Measurements from ENCODE around the gene CTCF.
A peak's percentile ranks its signal among the peaks of the same experiment; 100 is the strongest.

CTCF gene

GRCh38 chr16:67641779-67642708 is 79.7 kb downstream of the CTCF start:
- no peak for DNase-seq
- H3K9me3 Mint-ChIP-seq: no peaks in the 10 kb centered on the region
- H3K27ac Mint-ChIP-seq: no peak overlapping the region
- no peak overlapping the region for H3K4me3 Mint-ChIP-seq
- no peaks in the 10 kb centered on the region for H3K27me3 Mint-ChIP-seq
- peaks cover 24% of the 10 kb centered on the region for H3K4me1 Mint-ChIP-seq (ENCODE audit: low read depth)
- H3K36me3 Mint-ChIP-seq (ENCODE audit: low read depth): peaks cover 45% of the 10 kb centered on the region

DNA sequence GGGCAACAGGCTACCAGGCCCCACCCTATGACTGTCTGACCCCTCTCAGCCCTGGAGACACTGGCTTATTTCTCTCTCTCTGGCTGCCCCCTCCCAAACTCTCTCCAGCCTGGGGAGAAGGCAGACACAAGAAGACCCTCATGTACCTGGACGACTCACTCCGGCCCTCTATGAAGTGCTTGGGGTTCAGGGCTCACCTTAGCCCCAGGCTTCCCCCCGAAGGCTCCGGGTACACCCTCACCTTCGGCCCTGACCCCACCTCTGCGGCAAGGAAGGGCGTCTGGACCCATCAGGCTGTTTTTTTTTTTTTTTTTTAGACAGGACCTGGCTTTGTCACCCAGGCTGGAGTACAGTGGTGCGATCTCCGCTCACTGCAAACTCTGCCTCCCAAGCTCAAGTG is 81.7 kb downstream of the CTCF start:
- H3K27ac Mint-ChIP-seq: peak overlapping the region; percentile 86
- no peaks in the 10 kb centered on the region for H3K9me3 Mint-ChIP-seq
- peaks cover 27% of the 10 kb centered on the region for H3K4me1 Mint-ChIP-seq (ENCODE audit: low read depth)
- H3K27me3 Mint-ChIP-seq: no peaks in the 10 kb centered on the region
- H3K36me3 Mint-ChIP-seq (ENCODE audit: low read depth): peaks cover 36% of the 10 kb centered on the region
- peak overlapping the region; percentile 72 for H3K4me3 Mint-ChIP-seq
- DNase-seq: no peak

DNA sequence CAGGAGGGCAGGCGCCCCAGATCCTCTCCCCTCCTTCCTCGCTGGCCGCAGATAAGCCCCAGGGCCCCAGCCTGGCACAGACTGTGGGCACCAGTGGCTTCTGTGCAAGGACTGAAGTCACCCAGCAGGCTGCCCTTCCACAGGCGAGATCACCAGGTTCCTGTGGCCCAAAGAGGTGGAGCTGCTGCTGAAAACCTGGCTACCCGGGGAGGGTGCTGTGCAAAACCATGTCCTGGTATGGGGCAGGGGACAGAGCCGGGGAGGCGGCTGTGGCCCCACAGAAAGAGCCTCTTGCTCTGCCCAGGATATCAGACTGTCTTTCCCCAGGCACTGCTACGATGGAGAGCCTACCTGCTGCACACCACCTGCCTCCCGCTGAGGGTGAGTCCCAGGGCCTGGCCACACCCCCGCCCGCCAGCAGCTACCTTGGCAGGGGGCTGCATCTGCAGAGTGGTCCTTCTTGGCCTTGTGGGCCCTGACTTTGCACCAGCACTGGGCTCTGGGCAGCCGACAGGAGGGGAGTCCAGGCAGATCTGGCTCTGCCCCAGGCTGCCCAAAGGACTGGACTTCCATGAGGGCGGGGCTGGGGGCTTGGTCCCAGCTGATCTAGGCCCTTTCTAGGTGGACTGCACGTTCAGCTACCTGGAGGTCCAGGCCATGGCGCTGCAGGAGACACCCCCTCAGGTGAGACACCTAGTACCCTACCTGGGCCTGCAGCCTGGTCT is 83.2 kb downstream of the CTCF start:
- peak overlapping the region; percentile 88 for H3K4me3 Mint-ChIP-seq
- no peaks in the 10 kb centered on the region for H3K9me3 Mint-ChIP-seq
- H3K36me3 Mint-ChIP-seq (ENCODE audit: low read depth): peaks cover 43% of the 10 kb centered on the region
- H3K27me3 Mint-ChIP-seq: no peaks in the 10 kb centered on the region
- DNase-seq: no peak
- H3K4me1 Mint-ChIP-seq (ENCODE audit: low read depth): peaks cover 33% of the 10 kb centered on the region
- peak overlapping the region; percentile 93 for H3K27ac Mint-ChIP-seq

DNA sequence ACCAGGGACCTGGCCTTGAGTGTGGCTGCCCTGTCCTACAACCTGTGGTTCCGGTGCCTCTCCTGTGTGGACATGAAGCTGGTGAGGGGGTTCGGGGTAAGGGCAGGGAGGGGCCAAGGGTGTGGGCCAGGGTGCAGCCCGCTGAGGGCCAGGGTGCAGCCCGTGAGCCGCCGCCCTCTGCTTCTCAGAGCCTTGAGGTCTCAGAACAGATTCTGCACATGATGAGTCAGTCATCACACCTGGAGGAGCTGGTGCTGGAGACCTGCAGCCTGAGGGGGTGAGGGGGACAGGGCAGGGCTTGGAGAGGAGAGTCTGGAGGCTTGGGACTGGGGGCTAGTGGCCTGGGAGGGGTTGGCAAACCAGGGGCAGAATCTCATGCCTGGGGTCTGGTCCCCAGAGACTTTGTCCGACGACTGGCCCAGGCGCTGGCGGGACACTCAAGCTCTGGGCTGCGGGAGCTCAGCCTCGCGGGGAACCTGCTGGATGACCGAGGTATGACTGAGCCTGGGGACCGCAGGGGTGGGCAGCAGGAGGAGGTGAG is 84.9 kb downstream of the CTCF start:
- peaks cover 35% of the 10 kb centered on the region for H3K4me1 Mint-ChIP-seq (ENCODE audit: low read depth)
- H3K9me3 Mint-ChIP-seq: no peaks in the 10 kb centered on the region
- peak overlapping the region; percentile 89 for H3K27ac Mint-ChIP-seq
- H3K4me3 Mint-ChIP-seq: peak overlapping the region; percentile 88
- H3K27me3 Mint-ChIP-seq: no peaks in the 10 kb centered on the region
- DNase-seq: no peak
- H3K36me3 Mint-ChIP-seq (ENCODE audit: low read depth): peaks cover 59% of the 10 kb centered on the region

- peaks cover 35% of the 10 kb centered on the region for H3K4me1 Mint-ChIP-seq (ENCODE audit: low read depth)
- no peaks in the 10 kb centered on the region for H3K27me3 Mint-ChIP-seq
- H3K36me3 Mint-ChIP-seq (ENCODE audit: low read depth): peaks cover 62% of the 10 kb centered on the region
- no peak overlapping the region for H3K4me3 Mint-ChIP-seq
- no peaks in the 10 kb centered on the region for H3K9me3 Mint-ChIP-seq
- no peak overlapping the region for H3K27ac Mint-ChIP-seq
- DNase-seq: no peak
These were observed 85.4 kb downstream of the CTCF start for GRCh38 chr16:67647681-67648080.

DNA sequence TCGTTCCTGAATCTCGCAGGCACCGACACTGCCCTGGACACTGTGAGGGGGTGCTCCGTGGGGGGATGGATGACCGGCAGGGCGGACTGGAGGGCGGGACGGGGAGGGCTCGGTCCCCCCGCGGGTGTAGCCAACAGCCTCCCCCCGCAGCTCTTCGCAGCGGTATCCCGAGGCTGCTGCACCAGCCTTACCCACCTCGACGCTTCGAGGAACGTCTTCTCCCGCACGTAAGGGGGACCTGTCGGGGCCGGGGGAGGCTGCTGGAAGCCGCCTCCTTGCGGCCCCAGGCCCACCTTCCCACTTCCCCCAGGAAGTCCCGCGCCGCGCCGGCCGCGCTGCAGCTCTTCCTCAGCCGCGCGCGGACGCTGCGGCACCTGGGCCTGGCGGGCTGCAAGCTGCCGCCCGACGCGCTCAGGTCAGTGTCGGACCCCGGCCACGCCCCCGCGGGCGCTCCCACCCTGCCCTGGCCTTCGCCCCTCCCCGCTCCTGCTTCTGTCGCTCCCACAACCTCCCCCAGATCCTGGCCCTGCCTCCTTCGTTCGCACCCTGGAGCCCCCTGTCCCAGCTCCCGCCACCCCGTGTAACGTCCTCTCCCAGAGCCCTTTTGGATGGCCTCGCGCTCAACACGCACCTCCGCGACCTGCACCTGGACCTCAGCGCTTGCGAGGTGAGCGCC is 85.9 kb downstream of the CTCF start:
- H3K4me3 Mint-ChIP-seq: no peak overlapping the region
- DNase-seq: no peak
- peaks cover 62% of the 10 kb centered on the region for H3K36me3 Mint-ChIP-seq (ENCODE audit: low read depth)
- no peak overlapping the region for H3K27ac Mint-ChIP-seq
- H3K27me3 Mint-ChIP-seq: no peaks in the 10 kb centered on the region
- H3K9me3 Mint-ChIP-seq: no peaks in the 10 kb centered on the region
- peaks cover 35% of the 10 kb centered on the region for H3K4me1 Mint-ChIP-seq (ENCODE audit: low read depth)

DNA sequence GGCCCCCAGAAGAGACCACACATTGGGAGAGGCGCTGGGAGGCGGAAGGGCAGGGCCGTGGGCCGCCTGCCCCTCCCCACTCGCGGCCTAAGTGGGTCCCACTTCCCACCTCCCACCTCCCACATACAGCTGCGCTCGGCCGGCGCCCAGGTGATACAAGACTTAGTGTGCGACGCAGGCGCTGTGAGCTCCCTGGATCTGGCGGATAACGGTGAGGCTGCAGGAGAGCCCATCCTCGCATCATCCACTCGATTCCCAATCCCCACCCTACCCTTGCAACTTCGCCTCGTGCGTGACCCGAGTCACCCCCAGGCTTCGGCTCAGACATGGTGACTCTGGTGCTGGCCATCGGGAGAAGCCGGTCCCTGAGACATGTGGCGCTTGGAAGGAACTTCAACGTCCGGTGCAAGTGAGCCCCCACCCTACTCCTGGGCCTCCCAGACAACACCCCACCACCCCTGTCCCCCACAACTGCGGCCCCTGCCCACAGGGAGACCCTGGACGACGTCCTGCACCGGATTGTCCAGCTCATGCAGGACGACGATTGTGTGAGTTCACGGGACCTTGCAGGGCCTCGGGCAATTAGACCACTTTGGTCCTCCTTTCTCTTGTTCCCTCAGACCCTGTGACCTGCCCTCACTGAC is 86.6 kb downstream of the CTCF start:
- H3K36me3 Mint-ChIP-seq (ENCODE audit: low read depth): peaks cover 65% of the 10 kb centered on the region
- no peak overlapping the region for H3K27ac Mint-ChIP-seq

GRCh38 chr16:67649494-67649931 is 87.2 kb downstream of the CTCF start:
- H3K4me1 Mint-ChIP-seq (ENCODE audit: low read depth): peaks cover 29% of the 10 kb centered on the region
- peaks cover 69% of the 10 kb centered on the region for H3K36me3 Mint-ChIP-seq (ENCODE audit: low read depth)
- DNase-seq: no peak
- H3K27ac Mint-ChIP-seq: no peak overlapping the region
- H3K4me3 Mint-ChIP-seq: no peak overlapping the region
- no peaks in the 10 kb centered on the region for H3K9me3 Mint-ChIP-seq
- H3K27me3 Mint-ChIP-seq: no peaks in the 10 kb centered on the region

More for the DNA sequence above, 86.6 kb downstream of the CTCF start:
- peaks cover 34% of the 10 kb centered on the region for H3K4me1 Mint-ChIP-seq (ENCODE audit: low read depth)
- no peaks in the 10 kb centered on the region for H3K27me3 Mint-ChIP-seq
- no peak for DNase-seq
- no peaks in the 10 kb centered on the region for H3K9me3 Mint-ChIP-seq
- H3K4me3 Mint-ChIP-seq: no peak overlapping the region

DNA sequence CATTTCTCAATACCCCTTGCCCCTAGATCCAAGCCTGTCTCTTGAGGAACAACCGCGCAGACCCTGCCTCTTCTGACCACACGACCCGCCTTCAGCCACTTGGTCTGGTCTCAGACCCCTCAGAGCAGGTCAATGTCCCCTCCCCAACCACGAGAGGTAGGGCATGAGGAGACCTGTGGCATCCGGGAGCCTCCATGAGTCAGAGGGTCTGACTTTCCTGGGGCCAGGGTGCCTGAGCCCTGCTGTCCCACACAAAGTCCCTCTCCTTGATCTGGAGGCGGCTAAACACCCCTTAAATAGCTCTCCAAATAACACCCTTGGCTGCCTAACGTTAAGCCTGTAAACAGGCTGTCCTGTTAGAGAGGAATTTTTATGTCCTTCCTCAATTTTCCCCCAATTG is 87.7 kb downstream of the CTCF start:
- Mint-ChIP-seq H3K4me1 (ENCODE audit: low read depth) (peaks cover 28% of the 10 kb centered on the region), H3K9me3 (no peaks in the 10 kb centered on the region), H3K27ac (peak overlapping the region; percentile 69), H3K36me3 (ENCODE audit: low read depth) (peaks cover 74% of the 10 kb centered on the region), H3K27me3 (no peaks in the 10 kb centered on the region), H3K4me3 (no peak overlapping the region)
- DNase-seq: no peak

DNA sequence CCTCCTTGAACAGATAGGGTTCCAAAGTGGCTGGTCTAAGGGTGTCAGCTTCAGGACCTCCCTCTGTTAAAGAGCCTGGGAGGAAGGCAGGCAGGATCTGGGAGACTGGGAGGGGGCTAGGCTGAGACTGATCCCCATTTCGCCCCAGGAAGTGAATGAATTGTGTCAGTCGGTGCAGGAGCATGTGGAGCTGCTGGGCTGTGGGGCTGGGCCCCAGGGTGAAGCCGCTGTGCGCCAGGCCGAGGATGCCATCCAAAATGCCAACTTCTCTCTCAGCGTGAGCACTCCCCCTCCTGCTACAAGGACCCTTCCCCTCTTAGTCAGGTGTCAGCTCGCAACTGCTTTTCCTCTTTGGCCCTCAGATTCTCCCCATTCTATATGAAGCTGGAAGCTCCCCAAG is 88.7 kb downstream of the CTCF start:
- Mint-ChIP-seq H3K27me3 (no peaks in the 10 kb centered on the region), H3K27ac (peak overlapping the region; percentile 69), H3K9me3 (no peaks in the 10 kb centered on the region), H3K36me3 (ENCODE audit: low read depth) (peaks cover 78% of the 10 kb centered on the region), H3K4me3 (no peak overlapping the region), H3K4me1 (ENCODE audit: low read depth) (peaks cover 19% of the 10 kb centered on the region)
- no peak for DNase-seq

DNA sequence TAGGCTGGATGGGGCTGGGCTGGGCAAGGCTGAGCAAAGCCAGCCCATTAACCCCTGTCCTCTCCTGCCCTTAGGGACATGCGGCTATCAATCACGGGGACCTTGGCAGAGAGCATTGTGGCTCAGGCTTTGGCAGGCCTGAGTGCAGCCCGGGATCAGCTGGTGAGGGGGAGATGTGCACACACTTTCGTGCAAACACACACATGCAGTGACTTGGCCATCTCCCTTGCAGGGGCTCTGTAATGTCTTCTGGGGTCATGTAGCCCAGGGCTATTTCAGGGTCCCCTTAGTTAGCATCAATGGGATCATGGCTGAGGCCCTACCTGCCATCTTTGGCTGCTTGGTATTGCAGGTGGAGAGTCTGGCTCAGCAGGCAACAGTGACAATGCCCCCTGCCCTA is 89.5 kb downstream of the CTCF start:
- Mint-ChIP-seq H3K27me3 (no peaks in the 10 kb centered on the region), H3K9me3 (no peaks in the 10 kb centered on the region), H3K4me3 (no peak overlapping the region), H3K27ac (peak overlapping the region; percentile 83), H3K4me1 (ENCODE audit: low read depth) (peaks cover 13% of the 10 kb centered on the region), H3K36me3 (ENCODE audit: low read depth) (peaks cover 78% of the 10 kb centered on the region)
- no peak for DNase-seq

GRCh38 chr16:67652578-67653127 is 90.3 kb downstream of the CTCF start:
- H3K4me3 Mint-ChIP-seq: no peak overlapping the region
- no peaks in the 10 kb centered on the region for H3K9me3 Mint-ChIP-seq
- H3K4me1 Mint-ChIP-seq (ENCODE audit: low read depth): peaks cover 10% of the 10 kb centered on the region
- no peak for DNase-seq
- peaks cover 80% of the 10 kb centered on the region for H3K36me3 Mint-ChIP-seq (ENCODE audit: low read depth)
- H3K27me3 Mint-ChIP-seq: no peaks in the 10 kb centered on the region
- H3K27ac Mint-ChIP-seq: no peak overlapping the region

GRCh38 chr16:67653128-67653788 is 90.9 kb downstream of the CTCF start:
- no peaks in the 10 kb centered on the region for H3K27me3 Mint-ChIP-seq
- peaks cover 86% of the 10 kb centered on the region for H3K36me3 Mint-ChIP-seq (ENCODE audit: low read depth)
- peaks cover 15% of the 10 kb centered on the region for H3K4me1 Mint-ChIP-seq (ENCODE audit: low read depth)
- H3K9me3 Mint-ChIP-seq: no peaks in the 10 kb centered on the region
- no peak overlapping the region for H3K4me3 Mint-ChIP-seq
- H3K27ac Mint-ChIP-seq: no peak overlapping the region
- no peak for DNase-seq

Data from activated T-cell treated with anti-CD3 and anti-CD28 coated beads, Interleukin-2, amount 50 U/mL, for 24 hours (primary cell).